ENCODE measurements around the gene PAX8.

The PAX8 gene

DNA sequence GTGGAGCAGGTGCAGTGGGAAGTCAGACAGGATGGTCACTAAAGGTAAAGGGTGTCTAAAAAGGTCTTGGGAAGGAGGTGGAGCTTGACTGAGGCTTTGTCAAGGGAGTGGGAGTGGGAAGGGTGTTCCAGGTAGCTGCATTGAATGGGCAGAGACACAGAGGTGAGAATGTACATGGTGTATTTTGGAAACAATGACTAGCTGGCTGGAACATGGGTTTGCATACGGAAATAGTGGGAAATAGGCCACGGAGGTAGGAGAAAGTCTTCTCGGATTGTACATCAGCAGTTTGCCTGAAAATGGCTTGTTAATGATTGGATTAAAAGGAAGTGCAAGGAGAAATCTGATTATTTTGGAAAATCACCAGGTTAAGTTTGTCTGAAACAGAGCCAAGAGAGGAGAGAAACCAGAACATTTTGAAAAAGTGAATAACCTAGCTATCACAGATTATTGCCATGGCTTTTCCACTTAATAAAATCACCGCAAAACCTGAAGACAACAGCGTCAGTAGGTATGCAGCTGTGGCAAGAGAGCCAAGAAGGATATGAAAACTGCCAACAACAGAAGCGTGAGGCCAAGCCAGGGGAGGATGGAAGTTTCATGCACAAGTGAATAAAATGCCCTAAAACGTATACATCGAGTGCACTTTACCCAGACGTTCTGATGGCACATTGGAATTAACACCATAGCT lies 13.9 kb downstream of the PAX8 start:
- DNase-seq (ENCODE audit: low spot score) = no peak

DNA sequence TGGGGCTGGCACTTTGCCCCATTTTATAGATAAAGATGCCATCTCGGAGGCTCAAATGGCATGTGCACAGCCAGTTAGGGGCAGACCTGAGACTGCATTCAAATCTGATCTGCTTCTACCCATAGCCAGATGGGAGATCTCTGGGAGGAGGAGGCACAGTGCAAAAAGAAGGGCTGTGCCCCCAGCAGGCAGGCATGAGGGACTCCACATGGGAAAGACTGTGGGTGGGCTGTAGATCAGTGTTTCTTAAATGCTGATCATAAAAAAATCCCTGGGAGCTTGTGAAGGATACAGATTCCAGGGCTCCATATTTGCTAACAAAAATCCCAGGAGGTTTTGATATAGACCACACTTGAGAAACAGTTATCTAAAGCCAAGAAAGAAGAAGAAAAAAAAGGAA lies 15.2 kb downstream of the PAX8 start:
- no peak for DNase-seq (ENCODE audit: low spot score)

DNA sequence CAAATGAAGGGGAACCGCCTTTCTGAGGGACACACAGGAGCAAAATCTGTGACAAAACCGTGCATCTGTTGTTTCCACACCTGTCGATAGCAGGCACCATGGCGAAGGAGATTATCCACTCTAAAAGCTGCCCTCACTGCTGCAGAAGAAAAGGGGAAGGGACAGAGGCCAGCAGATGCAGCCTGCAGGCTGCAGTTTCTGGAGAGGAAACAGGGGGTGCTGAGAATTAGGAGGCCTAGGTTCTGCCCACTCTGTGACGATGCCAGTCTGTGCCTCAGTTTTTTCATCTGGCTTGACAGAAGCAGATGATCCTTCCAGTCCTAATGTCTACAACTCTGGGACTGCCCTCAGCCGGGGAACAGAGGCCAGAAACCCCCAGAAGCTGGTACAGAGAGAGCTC lies 17.7 kb downstream of the PAX8 start:
- no peak for DNase-seq (ENCODE audit: low spot score)

- DNase-seq (ENCODE audit: low spot score) = no peak
These were observed 20.1 kb downstream of the PAX8 start for GRCh38 chr2:113258471-113259147.

DNA sequence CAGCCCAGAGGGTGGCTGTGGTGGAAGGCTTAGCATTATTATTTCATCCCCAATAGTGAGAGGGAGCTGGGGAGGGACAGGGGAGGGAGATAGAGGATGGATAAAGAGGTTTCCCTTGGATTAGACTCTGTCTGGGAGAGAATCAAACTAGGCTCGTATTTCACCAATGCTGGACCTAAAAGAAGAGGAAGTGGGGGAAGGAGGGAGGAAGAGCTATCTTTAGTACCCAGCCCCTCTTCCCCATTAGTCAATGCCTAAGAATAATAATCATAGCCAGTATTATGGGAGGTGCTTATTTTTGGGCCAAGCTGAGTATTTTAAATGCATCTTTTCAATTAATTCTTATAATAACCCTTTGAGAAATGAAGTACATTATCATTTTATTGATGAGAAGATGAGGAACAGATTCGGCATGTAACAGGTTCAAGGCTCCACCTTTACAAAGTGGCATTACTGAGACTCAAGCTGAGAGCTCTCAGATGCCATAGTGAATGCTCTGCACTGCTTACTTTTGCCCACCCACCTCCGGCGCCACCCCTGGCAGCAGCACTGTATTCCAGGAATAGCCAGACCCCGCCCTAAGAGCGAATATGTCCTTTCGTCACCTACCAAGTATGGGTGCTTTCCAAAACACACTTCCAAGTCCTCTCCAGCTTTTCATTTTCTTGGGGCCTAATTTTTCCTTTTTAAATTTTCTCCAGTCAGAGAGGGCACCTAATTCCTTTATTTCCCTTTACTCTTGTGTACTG lies 21.0 kb downstream of the PAX8 start:
- no peak for DNase-seq (ENCODE audit: low spot score)

- no peak for DNase-seq (ENCODE audit: low spot score)
These were observed 23.3 kb downstream of the PAX8 start for GRCh38 chr2:113255140-113256070.

DNA sequence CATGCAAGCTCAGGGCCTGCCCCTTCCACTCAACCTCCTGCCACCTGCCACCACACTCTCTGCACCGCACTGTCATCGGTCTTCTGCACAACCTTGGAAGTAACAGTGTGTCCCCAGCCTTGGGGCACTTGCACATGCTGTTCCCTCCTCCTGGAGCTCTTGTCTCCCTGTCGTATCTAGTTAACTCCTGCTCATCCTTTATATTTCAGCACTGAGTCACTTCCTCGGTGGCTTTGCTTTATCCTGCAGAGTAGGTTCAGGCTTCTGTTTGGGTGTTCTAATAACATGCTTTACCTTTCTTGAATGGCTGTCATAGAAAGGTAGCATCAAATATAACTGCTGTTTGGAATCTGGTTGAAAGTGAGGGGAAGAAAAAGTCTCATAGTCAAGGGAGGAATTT lies 25.3 kb downstream of the PAX8 start:
- DNase-seq (ENCODE audit: low spot score) = no peak

DNA sequence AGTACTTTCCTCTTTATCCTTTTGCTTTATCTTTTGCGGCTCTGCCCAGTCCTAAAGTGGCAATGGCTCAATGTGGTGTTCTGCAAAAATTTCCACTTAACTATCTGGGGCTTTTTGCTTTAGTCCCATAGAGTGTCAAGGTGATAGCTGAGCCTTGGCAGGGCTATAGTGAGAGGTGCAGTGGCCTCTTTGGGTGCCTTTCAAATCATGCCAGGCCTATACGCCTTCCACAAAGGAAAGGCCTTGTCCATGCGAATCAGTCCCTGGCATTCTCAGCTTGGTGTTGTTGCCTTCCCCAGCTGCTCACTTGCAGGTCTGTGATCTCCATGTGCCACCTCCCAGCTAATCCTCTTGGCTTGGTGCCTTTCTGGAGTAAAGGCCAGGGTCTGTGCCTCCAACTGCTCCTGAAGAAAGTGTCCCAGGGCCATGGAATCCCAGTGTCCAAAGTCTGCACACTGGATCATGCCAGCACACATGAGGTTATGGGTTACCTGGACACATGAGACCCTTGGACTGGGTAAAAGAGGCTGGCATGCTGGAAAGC lies 26.6 kb downstream of the PAX8 start:
- no peak for DNase-seq (ENCODE audit: low spot score)

DNA sequence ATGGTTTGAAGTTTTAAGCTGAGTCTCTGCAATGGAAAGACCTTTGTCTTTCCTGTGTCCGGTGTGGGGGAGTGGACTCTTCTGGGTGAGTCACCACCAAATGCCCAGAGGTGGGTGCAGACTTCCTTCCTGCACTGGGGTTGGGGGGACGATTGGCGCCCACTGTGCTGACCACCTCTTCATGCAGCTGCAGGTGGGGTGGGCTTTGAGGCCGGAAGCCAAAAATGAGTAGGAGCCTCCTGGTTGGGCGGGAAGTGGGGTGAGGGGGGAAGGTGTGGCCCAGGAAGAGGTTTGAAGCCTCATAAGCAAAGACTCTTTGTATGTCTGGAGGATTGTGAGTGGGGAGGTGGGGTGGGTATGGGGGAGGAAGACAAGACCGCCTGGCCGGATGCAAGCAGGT lies 27.6 kb downstream of the PAX8 start:
- no peak for DNase-seq (ENCODE audit: low spot score)

- peak; percentile 76 for DNase-seq (ENCODE audit: low spot score)
These were observed 29.5 kb downstream of the PAX8 start for GRCh38 chr2:113248997-113249770.

GRCh38 chr2:113246606-113247005 lies 32.1 kb downstream of the PAX8 start:
- DNase-seq (ENCODE audit: low spot score) = no peak

DNA sequence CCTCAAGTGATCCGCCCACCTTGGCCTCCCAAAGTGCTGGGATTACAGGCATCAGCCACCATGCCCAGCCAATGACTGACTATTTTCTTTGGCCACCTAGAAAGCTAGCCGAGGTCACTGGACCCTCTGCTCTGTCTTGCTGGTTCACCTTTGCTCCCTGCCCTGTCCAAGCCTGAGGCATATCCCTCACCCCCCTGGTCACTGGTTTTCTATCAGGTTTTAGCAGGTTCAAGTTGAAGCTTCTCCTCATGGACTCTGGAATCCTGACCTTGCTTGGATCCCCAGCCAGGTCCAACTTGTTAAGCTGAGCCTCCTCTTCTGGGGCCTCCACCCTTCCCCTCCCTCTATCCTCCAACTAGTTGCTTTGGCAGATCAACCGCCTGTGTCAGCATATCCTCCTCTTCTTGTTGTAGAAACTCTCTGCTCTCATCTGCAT lies 33.4 kb downstream of the PAX8 start:
- no peak for DNase-seq (ENCODE audit: low spot score)

GRCh38 chr2:113242327-113242726 lies 36.4 kb downstream of the PAX8 start:
- DNase-seq (ENCODE audit: low spot score) = no peak

GRCh38 chr2:113240915-113241911 lies 37.5 kb downstream of the PAX8 start:
- DNase-seq (ENCODE audit: low spot score) = no peak

DNA sequence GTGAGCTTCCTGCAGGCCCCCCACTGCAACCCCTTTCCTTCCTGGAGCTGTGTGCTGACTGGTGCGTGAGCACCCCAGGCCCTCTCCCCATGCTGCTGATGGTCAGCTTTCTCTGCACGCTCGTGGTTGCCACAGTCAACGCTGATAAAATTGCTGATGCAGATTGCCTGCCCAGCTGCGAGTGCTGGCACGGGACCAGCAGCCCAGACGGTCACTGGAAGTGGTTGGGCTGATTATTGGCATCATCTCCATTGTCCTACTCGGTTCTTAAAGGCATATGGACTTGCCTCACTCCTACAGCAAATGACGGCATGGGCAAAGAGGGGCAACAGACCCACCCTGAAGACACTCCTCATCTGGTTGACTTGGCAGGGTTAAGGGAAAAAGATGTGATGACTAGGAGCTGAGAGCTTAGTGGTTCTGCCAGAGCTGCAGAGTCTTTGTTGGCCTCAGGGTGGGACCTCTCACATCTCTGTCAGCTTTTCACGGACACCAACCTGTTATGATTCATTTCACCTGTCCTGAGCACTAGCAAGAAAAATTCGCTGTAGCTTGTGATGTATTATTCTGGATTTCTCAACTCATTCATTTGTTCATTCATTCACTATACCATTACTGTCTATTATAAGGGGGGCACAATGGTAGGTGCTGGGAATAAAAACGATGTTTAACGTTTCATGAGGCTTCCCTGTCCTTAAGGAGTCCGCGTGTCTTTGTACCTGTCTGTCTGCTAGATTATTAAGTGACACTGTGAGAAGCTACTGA lies 38.4 kb downstream of the PAX8 start:
- DNase-seq (ENCODE audit: low spot score) = no peak

GRCh38 chr2:113238871-113239839 lies 39.6 kb downstream of the PAX8 start:
- DNase-seq (ENCODE audit: low spot score) = no peak

DNA sequence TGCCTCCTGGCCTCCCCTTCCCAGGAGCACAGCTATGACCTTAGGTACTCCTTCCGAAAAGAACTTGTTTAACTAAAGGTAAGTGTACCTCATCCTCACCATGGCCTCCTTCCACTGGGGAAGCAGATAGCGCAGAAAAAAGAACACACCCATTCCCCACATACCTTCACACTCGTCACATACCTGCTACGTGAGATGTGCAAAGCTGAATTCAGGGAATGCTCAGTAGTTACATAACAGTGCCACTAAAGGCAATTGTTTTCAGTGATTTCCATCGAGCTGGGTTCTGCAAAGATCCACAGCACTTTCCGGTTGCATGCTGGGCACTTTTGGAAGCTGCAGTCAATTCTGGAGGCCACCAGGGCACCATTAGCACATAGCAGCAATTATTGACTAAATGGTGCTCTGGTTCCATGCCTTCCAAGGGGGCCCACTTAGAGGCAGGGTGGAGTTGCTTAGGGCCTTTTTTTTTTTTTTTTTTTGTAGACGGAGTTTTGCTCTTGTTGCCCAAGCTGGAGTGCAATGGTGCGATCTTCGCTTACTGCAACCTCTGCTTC lies 41.0 kb downstream of the PAX8 start:
- DNase-seq (ENCODE audit: low spot score) = no peak

All from hematopoietic multipotent progenitor cell treated with erythropoietin and hydrocortisone succinate and interleukin-3 and kit ligand, for 15 days (in vitro differentiated cells).